HEK293 (cell line): Measurements from ENCODE around the gene FANK1.

ENCODE experiments used
- CTCF ChIA-PET: fragments of 350-600 bp; formaldehyde crosslinking; extraction: SDS; loops from one replicate; lab custom pipeline; 2021; ENCODE audit warnings: antibody characterized with exemption; lab: Yijun Ruan, JAX
- POLR2A ChIA-PET: fragments of 300-600 bp; formaldehyde crosslinking; extraction: SDS; loops from one replicate; lab custom pipeline; 2020; ENCODE audit warnings: antibody characterized with exemption, inconsistent platforms; lab: Yijun Ruan, JAX
- H3K27ac ChIP-seq: fragments of 200-500 bp; sonication (Bioruptor generic); 2 replicates; pipeline ENCODE4 v1.5.1; 2014; ENCODE audit warnings: low read depth, low read length, control low read depth, inconsistent platforms; ENCODE audit errors: extremely low read depth
- H3K36me3 ChIP-seq, 2 experiments: fragments of 200-500 bp in 1 of 2; sonication (Bioruptor generic) in 1 of 2; 1 replicate in 1 of 2; 2 replicates in 1 of 2; pipeline ENCODE4 v1.5.1; 2014 to 2017; ENCODE audit warnings: inconsistent platforms in 2 of 2, low read length in 2 of 2; ENCODE audit not compliant: control insufficient read depth in 2 of 2, insufficient read depth in 1 of 2
- H3K4me1 ChIP-seq: fragments of 200-500 bp; sonication (Bioruptor generic); 2 replicates; pipeline ENCODE4 v1.5.1; 2014; ENCODE audit warnings: mild to moderate bottlenecking, low read length, inconsistent platforms; ENCODE audit not compliant: control insufficient read depth, insufficient read depth
- H3K4me3 ChIP-seq: 2 replicates; pipeline ENCODE4 v1.5.1; 2011; ENCODE audit warnings: low read depth, mild to moderate bottlenecking, control low read depth, low read length, moderate library complexity
- H3K9me3 ChIP-seq: fragments of 200-500 bp; sonication (Bioruptor generic); 2 replicates; pipeline ENCODE4 v1.5.1; 2014; ENCODE audit warnings: low read depth, low read length, inconsistent platforms; ENCODE audit not compliant: control insufficient read depth, insufficient read depth
- GLIS2 ChIP-seq: fragments of 450-650 bp; formaldehyde crosslinking; IDR thresholded peaks from 2 replicates; pipeline ENCODE4 v1.5.1; 2016; ENCODE audit warnings: missing biosample characterization, missing genetic modification characterization
- HOXC10 ChIP-seq: sonication (generic); formaldehyde crosslinking; IDR thresholded peaks from 2 replicates; pipeline ENCODE4 v1.8.1; 2023; ENCODE audit warnings: mild to moderate bottlenecking, missing genetic modification reagents
- INSM2 ChIP-seq: fragments of 450-650 bp; formaldehyde crosslinking; IDR thresholded peaks from 2 replicates; pipeline ENCODE4 v1.5.1; 2016; ENCODE audit warnings: missing biosample characterization, missing genetic modification characterization
- PRDM4 ChIP-seq: fragments of 450-650 bp; formaldehyde crosslinking; IDR thresholded peaks from 2 replicates; pipeline ENCODE4 v1.5.1; 2017; ENCODE audit warnings: missing biosample characterization, missing genetic modification characterization
- ZNF146 ChIP-seq: fragments of 450-650 bp; formaldehyde crosslinking; IDR thresholded peaks from 2 replicates; pipeline ENCODE4 v1.5.1; 2016; ENCODE audit warnings: missing biosample characterization, missing genetic modification characterization
- ZNF155 ChIP-seq: fragments of 450-650 bp; formaldehyde crosslinking; IDR thresholded peaks from 2 replicates; pipeline ENCODE4 v1.5.1; 2016; ENCODE audit warnings: missing biosample characterization, missing genetic modification characterization
- ZNF16 ChIP-seq: fragments of 450-650 bp; formaldehyde crosslinking; IDR thresholded peaks from 2 replicates; pipeline ENCODE4 v1.5.1; 2016; ENCODE audit warnings: low read depth, missing biosample characterization, missing genetic modification characterization
- ZNF302 ChIP-seq: fragments of 450-650 bp; formaldehyde crosslinking; IDR thresholded peaks from 2 replicates; pipeline ENCODE4 v1.5.1; 2016; ENCODE audit warnings: missing biosample characterization, missing genetic modification characterization, low read depth
- ZNF335 ChIP-seq: fragments of 450-650 bp; formaldehyde crosslinking; conservative IDR thresholded peaks from 2 replicates; pipeline ENCODE4 v1.5.1; 2016; ENCODE audit warnings: missing biosample characterization, missing genetic modification characterization
- ZNF433 ChIP-seq: fragments of 450-650 bp; formaldehyde crosslinking; IDR thresholded peaks from 2 replicates; pipeline ENCODE4 v1.5.1; 2016; ENCODE audit warnings: missing biosample characterization, missing genetic modification characterization, low read depth
- ZNF513 ChIP-seq: fragments of 450-650 bp; IDR thresholded peaks from 2 replicates; pipeline ENCODE4 v1.5.1; 2018; ENCODE audit warnings: missing biosample characterization, missing genetic modification characterization
- ZNF514 ChIP-seq: fragments of 450-650 bp; formaldehyde crosslinking; IDR thresholded peaks from 2 replicates; pipeline ENCODE4 v1.5.1; 2016; ENCODE audit warnings: missing biosample characterization, missing genetic modification characterization
- ZNF639 ChIP-seq: fragments of 450-650 bp; formaldehyde crosslinking; IDR thresholded peaks from 2 replicates; pipeline ENCODE4 v1.5.1; 2016; ENCODE audit warnings: missing biosample characterization, missing genetic modification characterization
- ZNF664 ChIP-seq: fragments of 450-650 bp; formaldehyde crosslinking; IDR thresholded peaks from 2 replicates; pipeline ENCODE4 v1.5.1; 2016; ENCODE audit warnings: missing biosample characterization, missing genetic modification characterization
- ZNF776 ChIP-seq: fragments of 450-650 bp; formaldehyde crosslinking; IDR thresholded peaks from 2 replicates; pipeline ENCODE4 v1.5.0; 2017; ENCODE audit warnings: missing biosample characterization, missing genetic modification characterization, borderline replicate concordance
- ZSCAN30 ChIP-seq: fragments of 450-650 bp; IDR thresholded peaks from 2 replicates; pipeline ENCODE4 v1.5.1; 2018; ENCODE audit warnings: missing biosample characterization, mild to moderate bottlenecking, missing genetic modification characterization, moderate library complexity
- TF ChIP-seq, protein P1 (sequence below): fragments of 450-650 bp; formaldehyde crosslinking; IDR thresholded peaks from 2 replicates; pipeline ENCODE4 v1.5.1; 2016; ENCODE audit warnings: missing biosample characterization, missing genetic modification characterization
- TF ChIP-seq, protein P2 (sequence below): fragments of 450-650 bp; formaldehyde crosslinking; optimal IDR thresholded peaks from 2 replicates; pipeline ENCODE3; 2016; ENCODE audit warnings: missing biosample characterization, mild to moderate bottlenecking, missing genetic modification characterization
- TF ChIP-seq, protein P3 (sequence below): fragments of 450-650 bp; formaldehyde crosslinking; IDR thresholded peaks from 2 replicates; pipeline ENCODE4 v1.5.1; 2016; ENCODE audit warnings: missing biosample characterization, missing genetic modification characterization

The FANK1 gene

GRCh38 chr10:125985557-125986240 is 89.3 kb downstream of the FANK1 start (continued):
- TF ChIP-seq, protein P1, sequence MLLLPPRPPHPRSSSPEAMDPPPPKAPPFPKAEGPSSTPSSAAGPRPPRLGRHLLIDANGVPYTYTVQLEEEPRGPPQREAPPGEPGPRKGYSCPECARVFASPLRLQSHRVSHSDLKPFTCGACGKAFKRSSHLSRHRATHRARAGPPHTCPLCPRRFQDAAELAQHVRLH (tag by site-specific recombination) = no peak
- TF ChIP-seq ZNF155 (tag by site-specific recombination) = no peak
- no peak for TF ChIP-seq PRDM4 (tag by site-specific recombination)
- TF ChIP-seq ZNF302 = no peak
- TF ChIP-seq ZNF16 (tag by site-specific recombination) = no peak
- TF ChIP-seq, all 188 proteins: peak for 0

- TF ChIP-seq ZNF776 (tag by site-specific recombination) (no peak), ZNF664 (tag by site-specific recombination) (no peak), ZSCAN30 (no peak), GLIS2 (tag by site-specific recombination) (no peak), ZNF146 (tag by site-specific recombination) (no peak), INSM2 (tag by site-specific recombination) (no peak), ZNF335 (no peak), ZNF639 (tag by site-specific recombination) (no peak), HOXC10 (CRISPR knock-in tag) (no peak), ZNF433 (tag by site-specific recombination) (no peak), ZNF514 (no peak), ZNF513 (no peak)
- TF ChIP-seq, protein P2, sequence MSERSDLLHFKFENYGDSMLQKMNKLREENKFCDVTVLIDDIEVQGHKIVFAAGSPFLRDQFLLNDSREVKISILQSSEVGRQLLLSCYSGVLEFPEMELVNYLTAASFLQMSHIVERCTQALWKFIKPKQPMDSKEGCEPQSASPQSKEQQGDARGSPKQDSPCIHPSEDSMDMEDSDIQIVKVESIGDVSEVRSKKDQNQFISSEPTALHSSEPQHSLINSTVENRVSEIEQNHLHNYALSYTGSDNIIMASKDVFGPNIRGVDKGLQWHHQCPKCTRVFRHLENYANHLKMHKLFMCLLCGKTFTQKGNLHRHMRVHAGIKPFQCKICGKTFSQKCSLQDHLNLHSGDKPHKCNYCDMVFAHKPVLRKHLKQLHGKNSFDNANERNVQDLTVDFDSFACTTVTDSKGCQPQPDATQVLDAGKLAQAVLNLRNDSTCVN = no peak
- TF ChIP-seq, protein P3, sequence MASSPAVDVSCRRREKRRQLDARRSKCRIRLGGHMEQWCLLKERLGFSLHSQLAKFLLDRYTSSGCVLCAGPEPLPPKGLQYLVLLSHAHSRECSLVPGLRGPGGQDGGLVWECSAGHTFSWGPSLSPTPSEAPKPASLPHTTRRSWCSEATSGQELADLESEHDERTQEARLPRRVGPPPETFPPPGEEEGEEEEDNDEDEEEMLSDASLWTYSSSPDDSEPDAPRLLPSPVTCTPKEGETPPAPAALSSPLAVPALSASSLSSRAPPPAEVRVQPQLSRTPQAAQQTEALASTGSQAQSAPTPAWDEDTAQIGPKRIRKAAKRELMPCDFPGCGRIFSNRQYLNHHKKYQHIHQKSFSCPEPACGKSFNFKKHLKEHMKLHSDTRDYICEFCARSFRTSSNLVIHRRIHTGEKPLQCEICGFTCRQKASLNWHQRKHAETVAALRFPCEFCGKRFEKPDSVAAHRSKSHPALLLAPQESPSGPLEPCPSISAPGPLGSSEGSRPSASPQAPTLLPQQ (tag by site-specific recombination) = no peak
- TF ChIP-seq, all 188 proteins: peak for 0
- POLR2A ChIA-PET = no interaction called here
- Histone ChIP-seq H3K4me1 (no peaks in the 10 kb centered on the region), H3K4me3 (no peak overlapping the region), H3K9me3 (no peaks in the 10 kb centered on the region), H3K27ac (no peak overlapping the region), H3K36me3 (no peaks in the 10 kb centered on the region)
- CTCF ChIA-PET = interaction anchor here (0.5 kb wide), 1 partner anchor 155 kb away, joined by 5 read pairs; no protein-coding TSS in a partner anchor
Measured at GRCh38 chr10:125989791-125990190, 93.4 kb downstream of the FANK1 start.
